SU-DHL-6 (cell line): Measurements from ENCODE around the gene SPATA2.

ENCODE experiments used
- H2AFZ ChIP-seq: fragments of 200-600 bp; sonication (generic); 2 replicates; pipeline ENCODE4 v1.6.1; 2014; ENCODE audit warnings: low read depth, mild to moderate bottlenecking, moderate library complexity, mixed read lengths, antibody characterized with exemption, low read length; ENCODE audit not compliant: severe bottlenecking
- H3F3A ChIP-seq: fragments of 200-600 bp; shearing (Covaris generic); 2 replicates; pipeline ENCODE4 v1.6.0; 2016; ENCODE audit warnings: antibody characterized with exemption, mild to moderate bottlenecking; ENCODE audit not compliant: insufficient read depth
- H3K27ac ChIP-seq: fragments of 200-600 bp; sonication (generic); 2 replicates; pipeline ENCODE4 v1.5.1; 2016; ENCODE audit warnings: low read depth, mild to moderate bottlenecking, low read length, moderate library complexity, mixed read lengths
- H3K27me3 ChIP-seq: fragments of 200-600 bp; sonication (generic), shearing (Covaris generic); 2 replicates; pipeline ENCODE4 v1.6.0; 2014; ENCODE audit warnings: mild to moderate bottlenecking, low read length
- H3K36me3 ChIP-seq: fragments of 200-600 bp; sonication (generic); 2 replicates; pipeline ENCODE4 v1.6.1; 2014; ENCODE audit warnings: mild to moderate bottlenecking, low read length, mixed read lengths
- H3K4me2 ChIP-seq: fragments of 300-600, 200-600 bp; shearing (Covaris generic), sonication (generic); 2 replicates; pipeline ENCODE4 v1.6.0; 2014; ENCODE audit warnings: low read length, low read depth, mild to moderate bottlenecking; ENCODE audit not compliant: poor library complexity, severe bottlenecking
- H3K4me3 ChIP-seq: fragments of 200-600 bp; sonication (generic); 2 replicates; pipeline ENCODE4 v1.5.1; 2014; ENCODE audit warnings: antibody characterized with exemption, low read length, mild to moderate bottlenecking, mixed read lengths; ENCODE audit not compliant: insufficient read depth, poor library complexity, severe bottlenecking
- H3K79me2 ChIP-seq: fragments of 200-600 bp; sonication (generic); 2 replicates; pipeline ENCODE4 v1.6.1; 2014; ENCODE audit warnings: mild to moderate bottlenecking, low read length, moderate library complexity; ENCODE audit not compliant: insufficient read depth
- H3K9ac ChIP-seq: fragments of 200-600 bp; sonication (generic); 2 replicates; pipeline ENCODE4 v1.7.0; 2014; ENCODE audit warnings: mild to moderate bottlenecking, low read length
- H3K9me2 ChIP-seq: fragments of 200-600 bp; sonication (generic); replicated peaks from 2 replicates; pipeline ENCODE4 v1.6.1; 2014; ENCODE audit warnings: low read length; ENCODE audit not compliant: insufficient read depth
- H3K9me3 ChIP-seq: fragments of 200-600 bp; sonication (generic); 2 replicates; pipeline ENCODE4 v1.6.1; 2014; ENCODE audit warnings: low read length, mixed read lengths; ENCODE audit not compliant: insufficient read depth
- H4K20me1 ChIP-seq: fragments of 200-600 bp; sonication (generic); 2 replicates; pipeline ENCODE4 v1.6.1; 2014; ENCODE audit warnings: low read depth, mild to moderate bottlenecking, antibody characterized with exemption, low read length, moderate library complexity, mixed read lengths
- EZH2phosphoT487 ChIP-seq: fragments of 200-600 bp; sonication (generic), shearing (Covaris generic); conservative IDR thresholded peaks from 2 replicates; pipeline ENCODE4 v1.6.1; 2018; ENCODE audit warnings: mild to moderate bottlenecking, antibody characterized with exemption, low read length, moderate library complexity, mixed read lengths
- TF ChIP-seq, protein P1 (sequence below): fragments of 200-600 bp; sonication (generic); IDR thresholded peaks from one replicate; pipeline ENCODE4 v1.5.1; 2017; ENCODE audit warnings: antibody characterized with exemption, mild to moderate bottlenecking, low read length, moderate library complexity; ENCODE audit not compliant: insufficient read depth, poor library complexity, severe bottlenecking

SPATA2 gene

DNA sequence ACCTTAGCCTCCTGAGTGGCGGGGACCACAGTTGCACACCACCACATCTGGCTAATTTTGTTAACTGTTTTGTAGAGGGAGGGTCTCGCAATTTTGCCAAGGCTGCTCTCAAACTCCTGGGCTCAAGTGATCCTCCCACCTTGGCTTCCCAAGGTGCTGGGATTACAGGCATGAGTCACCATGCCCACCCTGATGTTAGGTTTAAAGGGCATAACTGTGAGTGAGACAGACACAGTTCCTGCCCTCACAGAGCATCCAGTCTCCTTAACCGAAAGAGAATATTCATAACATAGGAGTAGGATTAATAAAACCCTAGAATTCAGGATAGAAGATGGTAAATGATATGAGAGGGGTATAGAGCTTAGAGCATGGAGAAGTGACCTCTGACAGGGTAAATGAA, 3.1 kb upstream of the SPATA2 start:
- Histone ChIP-seq H3K36me3 (no peaks in the 10 kb centered on the region), H3K9me2 (no peaks in the 10 kb centered on the region), H3K9ac (no peak overlapping the region), H4K20me1 (no peaks in the 10 kb centered on the region), H2AFZ (no peak overlapping the region), H3K27me3 (no peaks in the 10 kb centered on the region), H3K4me2 (no peak overlapping the region), H3K27ac (no peak overlapping the region), H3K9me3 (no peaks in the 10 kb centered on the region), H3K79me2 (peaks cover 19% of the 10 kb centered on the region), H3F3A (no peaks in the 10 kb centered on the region), H3K4me3 (no peak overlapping the region)
- no peak for TF ChIP-seq EZH2phosphoT487
- TF ChIP-seq, protein P1, sequence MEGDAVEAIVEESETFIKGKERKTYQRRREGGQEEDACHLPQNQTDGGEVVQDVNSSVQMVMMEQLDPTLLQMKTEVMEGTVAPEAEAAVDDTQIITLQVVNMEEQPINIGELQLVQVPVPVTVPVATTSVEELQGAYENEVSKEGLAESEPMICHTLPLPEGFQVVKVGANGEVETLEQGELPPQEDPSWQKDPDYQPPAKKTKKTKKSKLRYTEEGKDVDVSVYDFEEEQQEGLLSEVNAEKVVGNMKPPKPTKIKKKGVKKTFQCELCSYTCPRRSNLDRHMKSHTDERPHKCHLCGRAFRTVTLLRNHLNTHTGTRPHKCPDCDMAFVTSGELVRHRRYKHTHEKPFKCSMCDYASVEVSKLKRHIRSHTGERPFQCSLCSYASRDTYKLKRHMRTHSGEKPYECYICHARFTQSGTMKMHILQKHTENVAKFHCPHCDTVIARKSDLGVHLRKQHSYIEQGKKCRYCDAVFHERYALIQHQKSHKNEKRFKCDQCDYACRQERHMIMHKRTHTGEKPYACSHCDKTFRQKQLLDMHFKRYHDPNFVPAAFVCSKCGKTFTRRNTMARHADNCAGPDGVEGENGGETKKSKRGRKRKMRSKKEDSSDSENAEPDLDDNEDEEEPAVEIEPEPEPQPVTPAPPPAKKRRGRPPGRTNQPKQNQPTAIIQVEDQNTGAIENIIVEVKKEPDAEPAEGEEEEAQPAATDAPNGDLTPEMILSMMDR: no peak

DNA sequence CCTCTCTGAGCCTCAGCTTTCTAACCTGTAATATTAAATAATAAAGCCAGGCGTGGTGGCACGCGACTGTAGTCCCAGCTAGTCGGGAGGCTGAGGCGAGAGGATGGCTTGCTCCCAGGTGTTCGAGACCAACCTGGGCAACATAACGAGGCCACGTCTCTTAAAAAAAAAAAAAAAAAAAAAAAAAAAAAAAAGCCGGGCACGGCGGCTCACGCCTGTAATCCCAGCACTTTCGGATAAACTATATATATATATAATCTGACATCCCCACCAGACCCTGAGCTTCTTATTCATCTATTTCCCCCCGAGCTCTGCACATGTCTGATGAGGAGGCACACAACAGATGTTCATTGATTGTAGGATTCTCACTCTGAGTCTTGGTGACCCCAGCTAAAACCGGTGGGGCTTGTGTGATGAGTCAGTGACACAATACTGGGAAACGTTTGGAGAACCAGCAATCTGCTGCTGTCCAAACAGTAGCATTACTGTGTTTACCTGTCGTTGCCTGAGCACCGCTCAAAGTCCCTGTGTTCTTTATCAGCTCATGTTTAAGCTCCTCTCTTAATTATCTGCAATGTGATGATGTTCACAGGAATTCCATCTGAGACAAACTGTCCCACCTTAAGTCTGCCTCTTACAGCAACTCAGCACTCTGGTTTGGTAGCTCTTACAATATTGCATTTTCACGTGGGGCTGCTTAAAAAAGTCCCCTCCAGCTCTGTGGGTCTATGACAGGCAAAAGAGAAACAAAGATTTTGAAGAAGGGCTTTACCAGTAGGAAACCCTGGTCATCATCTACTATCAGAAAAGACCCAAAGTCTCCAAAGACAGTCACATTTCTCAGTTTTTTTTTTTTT, 1.0 kb upstream of the SPATA2 start:
- Histone ChIP-seq H3K27ac (no peak overlapping the region), H3K4me2 (peak overlapping the region; percentile 73), H3K9ac (peak overlapping the region; percentile 78), H2AFZ (peak overlapping the region; percentile 91), H3K36me3 (no peaks in the 10 kb centered on the region), H3K27me3 (no peaks in the 10 kb centered on the region), H3K9me2 (no peaks in the 10 kb centered on the region), H3K79me2 (peaks cover 33% of the 10 kb centered on the region), H3F3A (no peaks in the 10 kb centered on the region), H4K20me1 (no peaks in the 10 kb centered on the region), H3K9me3 (no peaks in the 10 kb centered on the region), H3K4me3 (peak overlapping the region; percentile 90)
- TF ChIP-seq, protein P1: no peak
- TF ChIP-seq EZH2phosphoT487: no peak

DNA sequence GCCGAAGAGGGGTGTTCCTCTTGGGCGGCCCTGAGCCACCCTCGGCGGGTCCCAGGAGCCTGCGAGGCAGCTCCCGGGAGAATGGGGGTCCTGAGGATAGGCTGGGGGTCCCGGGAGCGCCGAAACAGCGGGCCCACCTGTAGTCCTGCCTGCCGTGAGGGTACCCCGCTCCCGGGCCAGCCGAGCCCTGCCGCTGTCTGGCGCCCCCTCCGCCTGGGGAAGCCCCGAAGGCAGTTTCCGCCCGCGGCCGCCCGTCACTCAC, 280 bp downstream of the SPATA2 start:
- H2AFZ ChIP-seq: peak overlapping the region; percentile 91
- H3F3A ChIP-seq: no peaks in the 10 kb centered on the region
- peak overlapping the region; percentile 94 for H3K27ac ChIP-seq
- H3K79me2 ChIP-seq: peaks cover 34% of the 10 kb centered on the region
- no peaks in the 10 kb centered on the region for H3K27me3 ChIP-seq
- H3K36me3 ChIP-seq: no peaks in the 10 kb centered on the region
- no peaks in the 10 kb centered on the region for H3K9me3 ChIP-seq
- H3K9me2 ChIP-seq: no peaks in the 10 kb centered on the region
- H4K20me1 ChIP-seq: no peaks in the 10 kb centered on the region
- H3K4me2 ChIP-seq: peak overlapping the region; percentile 73
- peak overlapping the region; percentile 78 for H3K9ac ChIP-seq
- TF ChIP-seq, protein P1: peak; percentile 15
- no peak for TF ChIP-seq EZH2phosphoT487
- H3K4me3 ChIP-seq: peak overlapping the region; percentile 90
